H54 (cell line): ENCODE measurements around the gene MCTP1.

Source experiments
- DNase-seq: peaks from one replicate; pipeline ENCODE4 v3.0.0; 2011; ENCODE audit warnings: low spot score, mixed read lengths; ENCODE audit not compliant: insufficient read length
- FAIRE-seq: peaks from 3 replicates; lab custom pipeline; 2011; peaks lifted over from hg19 to GRCh38; lab: Jason Lieb, UNC
- POLR2A ChIP-seq: IDR thresholded peaks from 2 replicates; pipeline ENCODE4 v1.6.1; 2011; ENCODE audit warnings: low read depth, mild to moderate bottlenecking, low read length

Gene MCTP1

GRCh38 chr5:94811331-94811730 is 473.6 kb downstream of the MCTP1 start:
- DNase-seq, result no peak
- TF ChIP-seq POLR2A, result no peak
- FAIRE-seq, result no peak

- no peak for TF ChIP-seq POLR2A
- FAIRE-seq, result no peak
- no peak for DNase-seq
Measured at GRCh38 chr5:94810877-94811276, 474.0 kb downstream of the MCTP1 start.

- DNase-seq (no peak), FAIRE-seq (no peak)
- no peak for TF ChIP-seq POLR2A
Measured at GRCh38 chr5:94810281-94810680, 474.6 kb downstream of the MCTP1 start.

- TF ChIP-seq POLR2A, result no peak
- no peak for DNase-seq
- FAIRE-seq, result no peak
Measured at GRCh38 chr5:94808497-94808896, 476.4 kb downstream of the MCTP1 start.

- FAIRE-seq, result no peak
- DNase-seq, result no peak
- TF ChIP-seq POLR2A, result no peak
Measured at GRCh38 chr5:94807985-94808384, 476.9 kb downstream of the MCTP1 start.

- TF ChIP-seq POLR2A, result no peak
- DNase-seq (no peak), FAIRE-seq (no peak)
Measured at GRCh38 chr5:94802450-94802849, 482.4 kb downstream of the MCTP1 start.

- FAIRE-seq (no peak), DNase-seq (no peak)
- no peak for TF ChIP-seq POLR2A
Measured at GRCh38 chr5:94796586-94796985, 488.3 kb downstream of the MCTP1 start.

GRCh38 chr5:94793816-94794198 is 491.1 kb downstream of the MCTP1 start:
- TF ChIP-seq POLR2A, result no peak
- FAIRE-seq, result no peak
- peak; percentile 8 for DNase-seq

- peak; percentile 23 for DNase-seq
- TF ChIP-seq POLR2A, result no peak
- FAIRE-seq, result peak; percentile 89
Measured at GRCh38 chr5:94793113-94793815, 491.6 kb downstream of the MCTP1 start.

GRCh38 chr5:94791829-94792228 is 493.1 kb downstream of the MCTP1 start:
- FAIRE-seq (no peak), DNase-seq (no peak)
- no peak for TF ChIP-seq POLR2A

- TF ChIP-seq POLR2A, result no peak
- FAIRE-seq, result no peak
Measured at GRCh38 chr5:94788527-94788926, 496.4 kb downstream of the MCTP1 start.

GRCh38 chr5:94784536-94785505 is 500.1 kb downstream of the MCTP1 start:
- FAIRE-seq (no peak), DNase-seq (no peak)
- TF ChIP-seq POLR2A, result no peak

More at GRCh38 chr5:94788527-94788926, 496.4 kb downstream of the MCTP1 start:
- DNase-seq, result no peak

- TF ChIP-seq POLR2A, result no peak
- FAIRE-seq (no peak), DNase-seq (no peak)
Measured at GRCh38 chr5:94782383-94782782, 502.5 kb downstream of the MCTP1 start.

GRCh38 chr5:94779684-94780083 is 505.2 kb downstream of the MCTP1 start:
- DNase-seq, result no peak
- FAIRE-seq, result no peak
- no peak for TF ChIP-seq POLR2A
